Neural progenitor cell (in vitro differentiated cells): ENCODE data around the gene RHBDD3. TPM values are rescaled to one million over a fixed set of nuclear protein-coding genes. Genes with fewer than 3 reads are reported as not detected.

Experiments used
- DNase-seq: peaks from one replicate; pipeline ENCODE4 v3.0.0-alpha.2; 2016; ENCODE audit warnings: low spot score
- H2AFZ ChIP-seq: fragments of 200-600 bp; sonication (generic); replicated peaks from 2 replicates; pipeline ENCODE4 v1.6.1; 2016; ENCODE audit warnings: antibody characterized with exemption
- H3F3A ChIP-seq: fragments of 200-600 bp; sonication (generic); 2 replicates; pipeline ENCODE4 v1.6.1; 2016; ENCODE audit warnings: antibody characterized with exemption, low read depth
- H3K27ac ChIP-seq: fragments of 200-600 bp; sonication (generic); 2 replicates; pipeline ENCODE4 v1.5.1; 2016; ENCODE audit warnings: mild to moderate bottlenecking
- H3K27me3 ChIP-seq: fragments of 200-600 bp; sonication (generic); 2 replicates; pipeline ENCODE4 v1.6.1; 2016; ENCODE audit warnings: mild to moderate bottlenecking, moderate library complexity
- H3K36me3 ChIP-seq: fragments of 200-600 bp; sonication (generic); 2 replicates; pipeline ENCODE4 v1.5.1; 2016
- H3K4me1 ChIP-seq: fragments of 200-600 bp; sonication (generic); 2 replicates; pipeline ENCODE4 v1.6.1; 2016; ENCODE audit warnings: mixed run types
- H3K4me2 ChIP-seq: fragments of 200-600 bp; sonication (generic); 2 replicates; pipeline ENCODE4 v1.6.1; 2016
- H3K4me3 ChIP-seq: fragments of 200-600 bp; sonication (generic); 2 replicates; pipeline ENCODE4 v1.5.1; 2016
- H3K79me2 ChIP-seq: fragments of 200-600 bp; sonication (generic); 2 replicates; pipeline ENCODE4 v1.6.1; 2016; ENCODE audit warnings: low read depth
- H3K9ac ChIP-seq: fragments of 200-600 bp; sonication (generic); 2 replicates; pipeline ENCODE4 v1.6.1; 2016
- H3K9me3 ChIP-seq: fragments of 200-600 bp; sonication (generic); 2 replicates; pipeline ENCODE4 v1.5.1; 2016; ENCODE audit warnings: low read depth
- H4K20me1 ChIP-seq: fragments of 200-600 bp; sonication (generic); 2 replicates; pipeline ENCODE4 v1.6.1; 2016; ENCODE audit warnings: low read depth
- H3K27ac Mint-ChIP-seq: 3 replicates; pipeline ENCODE4 v1.8.0; 2021; ENCODE audit warnings: mixed read lengths
- H3K27me3 Mint-ChIP-seq: 2 replicates; pipeline ENCODE4 v1.8.0; 2022; ENCODE audit warnings: low read depth, mild to moderate bottlenecking, inconsistent platforms, moderate library complexity, mixed read lengths; ENCODE audit not compliant: insufficient read depth
- H3K36me3 Mint-ChIP-seq: 3 replicates; pipeline ENCODE4 v1.8.0; 2021; ENCODE audit warnings: mixed read lengths
- H3K4me1 Mint-ChIP-seq: 3 replicates; pipeline ENCODE4 v1.8.0; 2021; ENCODE audit warnings: mixed read lengths
- H3K4me3 Mint-ChIP-seq: 3 replicates; pipeline ENCODE4 v1.8.0; 2021; ENCODE audit warnings: mild to moderate bottlenecking, moderate library complexity, mixed read lengths
- H3K9me3 Mint-ChIP-seq: 3 replicates; pipeline ENCODE4 v1.8.0; 2020; ENCODE audit warnings: mixed read lengths
- CTCF ChIP-seq: fragments of 200-600 bp; sonication (generic); IDR thresholded peaks from 2 replicates; pipeline ENCODE4 v1.5.1; 2017; ENCODE audit warnings: antibody characterized with exemption, mild to moderate bottlenecking
- EZH2 ChIP-seq: fragments of 200-600 bp; sonication (generic); IDR thresholded peaks from 2 replicates; pipeline ENCODE4 v1.6.1; 2017; ENCODE audit warnings: antibody characterized with exemption, mild to moderate bottlenecking, moderate library complexity
- EZH2phosphoT487 ChIP-seq: fragments of 200-600 bp; sonication (generic); IDR thresholded peaks from 2 replicates; pipeline ENCODE4 v1.6.1; 2017; ENCODE audit warnings: antibody characterized with exemption
- total RNA-seq: library from RNA; depleted of rRNA; stranded (reverse); fragments of >200 nt; gene quantifications from 2 replicates; pipeline ENCODE4 v1.2.3, GENCODE V29; 2015; ENCODE audit warnings: low replicate concordance

Gene RHBDD3
- total RNA-seq, 1 donor from 2014 or later = 16.3 TPM

- no peaks in the 10 kb centered on the region for H3F3A ChIP-seq
- Mint-ChIP-seq H3K36me3 (peaks cover 6% of the 10 kb centered on the region), H3K27ac (peak overlapping the region; percentile 21), H3K4me1 (peaks cover 16% of the 10 kb centered on the region), H3K27me3 (peaks cover 3% of the 10 kb centered on the region), H3K4me3 (no peak overlapping the region), H3K9me3 (no peaks in the 10 kb centered on the region)
- H3K27ac ChIP-seq = no peak overlapping the region
- no peak for DNase-seq
- no peaks in the 10 kb centered on the region for H3K36me3 ChIP-seq
- H3K4me1 ChIP-seq = peaks cover 9% of the 10 kb centered on the region
- no peak overlapping the region for H2AFZ ChIP-seq
- no peaks in the 10 kb centered on the region for H3K9me3 ChIP-seq
- no peaks in the 10 kb centered on the region for H3K79me2 ChIP-seq
- H3K4me3 ChIP-seq = no peak overlapping the region
- H3K27me3 ChIP-seq = no peaks in the 10 kb centered on the region
- H4K20me1 ChIP-seq = no peaks in the 10 kb centered on the region
- no peak overlapping the region for H3K9ac ChIP-seq
- no peak overlapping the region for H3K4me2 ChIP-seq
- TF ChIP-seq EZH2 = no peak
- TF ChIP-seq CTCF = no peak
- TF ChIP-seq EZH2phosphoT487 = no peak
Measured at GRCh38 chr22:29226351-29226981, 41.3 kb downstream of the RHBDD3 start.

DNA sequence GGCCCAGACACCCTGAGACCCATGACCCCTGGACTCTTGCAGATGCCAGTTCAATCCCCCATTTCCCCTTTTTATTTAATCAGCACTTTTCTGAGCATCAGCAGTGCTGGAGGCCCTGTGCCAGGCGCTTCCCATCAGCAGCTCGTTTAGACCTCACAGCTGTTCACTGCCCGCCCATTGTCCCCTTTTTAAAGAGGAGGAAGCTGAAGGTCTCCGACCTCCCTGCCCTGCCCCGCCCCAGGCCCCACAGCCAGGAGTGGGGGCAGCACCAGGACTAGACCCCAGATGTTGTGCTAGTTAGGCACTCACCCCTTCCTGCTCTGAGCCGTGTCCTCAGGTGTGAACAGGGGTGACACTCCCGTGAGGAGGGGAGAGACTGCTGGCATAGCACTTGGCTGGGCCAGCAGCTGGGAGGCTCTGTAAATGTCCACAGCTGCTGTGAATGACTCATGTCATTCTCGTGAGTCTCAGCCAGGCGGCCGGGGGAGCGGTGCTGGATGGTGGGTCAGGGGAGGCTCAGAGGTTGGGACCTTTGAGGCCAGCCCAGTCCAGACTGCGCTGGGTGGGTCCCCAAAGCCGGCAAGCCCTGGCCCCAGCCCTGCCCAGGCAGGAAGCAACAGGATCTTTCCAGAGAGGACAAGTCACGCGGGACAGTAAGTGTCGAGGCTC, 42.2 kb downstream of the RHBDD3 start:
- Mint-ChIP-seq H3K9me3 (no peaks in the 10 kb centered on the region), H3K36me3 (peaks cover 6% of the 10 kb centered on the region), H3K4me3 (no peak overlapping the region), H3K27ac (no peak overlapping the region), H3K4me1 (peaks cover 17% of the 10 kb centered on the region), H3K27me3 (peaks cover 5% of the 10 kb centered on the region)
- Histone ChIP-seq H3K27ac (no peak overlapping the region), H3K9me3 (no peaks in the 10 kb centered on the region), H2AFZ (no peak overlapping the region), H3K36me3 (no peaks in the 10 kb centered on the region), H3K9ac (no peak overlapping the region), H3K27me3 (no peaks in the 10 kb centered on the region), H4K20me1 (no peaks in the 10 kb centered on the region), H3F3A (no peaks in the 10 kb centered on the region), H3K4me3 (no peak overlapping the region), H3K4me2 (no peak overlapping the region), H3K4me1 (peaks cover 9% of the 10 kb centered on the region), H3K79me2 (no peaks in the 10 kb centered on the region)
- TF ChIP-seq EZH2 = no peak
- TF ChIP-seq EZH2phosphoT487 = no peak
- TF ChIP-seq CTCF = no peak
- no peak for DNase-seq

GRCh38 chr22:29224859-29225410, 42.8 kb downstream of the RHBDD3 start:
- Mint-ChIP-seq H3K27me3 (peaks cover 5% of the 10 kb centered on the region), H3K4me1 (peaks cover 20% of the 10 kb centered on the region), H3K27ac (no peak overlapping the region), H3K4me3 (no peak overlapping the region), H3K36me3 (peaks cover 6% of the 10 kb centered on the region), H3K9me3 (no peaks in the 10 kb centered on the region)
- no peak overlapping the region for H2AFZ ChIP-seq
- H3F3A ChIP-seq = no peaks in the 10 kb centered on the region
- no peak for TF ChIP-seq EZH2phosphoT487
- TF ChIP-seq EZH2 = no peak
- TF ChIP-seq CTCF = no peak
- DNase-seq = no peak
- H4K20me1 ChIP-seq = no peaks in the 10 kb centered on the region
- no peaks in the 10 kb centered on the region for H3K9me3 ChIP-seq
- H3K79me2 ChIP-seq = no peaks in the 10 kb centered on the region
- H3K27me3 ChIP-seq = no peaks in the 10 kb centered on the region
- no peak overlapping the region for H3K9ac ChIP-seq
- peaks cover 13% of the 10 kb centered on the region for H3K4me1 ChIP-seq
- no peaks in the 10 kb centered on the region for H3K36me3 ChIP-seq
- H3K27ac ChIP-seq = no peak overlapping the region
- H3K4me2 ChIP-seq = no peak overlapping the region
- no peak overlapping the region for H3K4me3 ChIP-seq
